MM.1S (cell line): Measurements from ENCODE around the gene ALDH1A2.

Source experiments
- DNase-seq: peaks from one replicate; pipeline ENCODE4 v3.0.0-alpha.2; 2015
- H2AFZ ChIP-seq: fragments of 300-600 bp; sonication (generic); 2 replicates; pipeline ENCODE4 v1.6.0; 2016; ENCODE audit warnings: antibody characterized with exemption, low read length
- H3F3A ChIP-seq: fragments of 300-600 bp; sonication (generic); 2 replicates; pipeline ENCODE4 v1.6.1; 2016; ENCODE audit warnings: mild to moderate bottlenecking, antibody characterized with exemption, low read length, moderate library complexity, mixed read lengths; ENCODE audit not compliant: insufficient read depth
- H3K27ac ChIP-seq: fragments of 300-600 bp; sonication (generic); 2 replicates; pipeline ENCODE4 v1.5.1; 2016; ENCODE audit warnings: mild to moderate bottlenecking, low read length
- H3K27me3 ChIP-seq: fragments of 300-600 bp; sonication (generic); replicated peaks from 2 replicates; pipeline ENCODE4 v1.6.0; 2016; ENCODE audit warnings: low read length; ENCODE audit not compliant: insufficient read depth
- H3K36me3 ChIP-seq: fragments of 300-600 bp; sonication (generic); replicated peaks from 2 replicates; pipeline ENCODE4 v1.6.1; 2016; ENCODE audit warnings: mild to moderate bottlenecking, low read length, mixed read lengths; ENCODE audit not compliant: insufficient read depth
- H3K4me1 ChIP-seq: fragments of 300-600 bp; sonication (generic); 2 replicates; pipeline ENCODE4 v1.6.1; 2016; ENCODE audit warnings: low read length, mixed read lengths
- H3K4me2 ChIP-seq: fragments of 300-600 bp; sonication (generic); 2 replicates; pipeline ENCODE4 v1.6.0; 2016; ENCODE audit warnings: low read depth, low read length
- H3K4me3 ChIP-seq: fragments of 300-600 bp; sonication (generic); 2 replicates; pipeline ENCODE4 v1.5.1; 2016; ENCODE audit warnings: low read length, mixed read lengths
- H3K79me2 ChIP-seq: fragments of 300-600 bp; sonication (generic); 2 replicates; pipeline ENCODE4 v1.6.1; 2016; ENCODE audit warnings: mixed run types, low read length, mixed read lengths
- H3K9ac ChIP-seq: fragments of 300-600 bp; sonication (generic); 2 replicates; pipeline ENCODE4 v1.6.1; 2016; ENCODE audit warnings: low read length, mixed read lengths
- H3K9me2 ChIP-seq: fragments of 300-600 bp; sonication (generic); replicated peaks from 2 replicates; pipeline ENCODE4 v1.6.1; 2016; ENCODE audit warnings: mild to moderate bottlenecking, low read length, mixed read lengths; ENCODE audit not compliant: insufficient read depth
- H3K9me3 ChIP-seq: fragments of 300-600 bp; sonication (generic); replicated peaks from 2 replicates; pipeline ENCODE4 v1.6.1; 2016; ENCODE audit warnings: mild to moderate bottlenecking, low read length, mixed read lengths; ENCODE audit not compliant: insufficient read depth
- H4K20me1 ChIP-seq: fragments of 300-600 bp; sonication (generic); 2 replicates; pipeline ENCODE4 v1.6.1; 2016; ENCODE audit warnings: mild to moderate bottlenecking, low read length, moderate library complexity, mixed read lengths; ENCODE audit not compliant: insufficient read depth
- EZH2 ChIP-seq: fragments of 300-600 bp; sonication (generic); optimal IDR thresholded peaks from 2 replicates; pipeline ENCODE3; 2017; ENCODE audit warnings: low read depth, mild to moderate bottlenecking, antibody characterized with exemption, low read length, mixed read lengths
- EZH2phosphoT487 ChIP-seq: fragments of 300-600 bp; sonication (generic); IDR thresholded peaks from 2 replicates; pipeline ENCODE4 v1.6.1; 2018; ENCODE audit warnings: antibody characterized with exemption, low read length
- TF ChIP-seq, protein P1 (sequence below): fragments of 300-600 bp; sonication (generic); IDR thresholded peaks from 2 replicates; pipeline ENCODE4 v1.5.1; 2016; ENCODE audit warnings: antibody characterized with exemption, low read length, mixed read lengths

Gene ALDH1A2

DNA sequence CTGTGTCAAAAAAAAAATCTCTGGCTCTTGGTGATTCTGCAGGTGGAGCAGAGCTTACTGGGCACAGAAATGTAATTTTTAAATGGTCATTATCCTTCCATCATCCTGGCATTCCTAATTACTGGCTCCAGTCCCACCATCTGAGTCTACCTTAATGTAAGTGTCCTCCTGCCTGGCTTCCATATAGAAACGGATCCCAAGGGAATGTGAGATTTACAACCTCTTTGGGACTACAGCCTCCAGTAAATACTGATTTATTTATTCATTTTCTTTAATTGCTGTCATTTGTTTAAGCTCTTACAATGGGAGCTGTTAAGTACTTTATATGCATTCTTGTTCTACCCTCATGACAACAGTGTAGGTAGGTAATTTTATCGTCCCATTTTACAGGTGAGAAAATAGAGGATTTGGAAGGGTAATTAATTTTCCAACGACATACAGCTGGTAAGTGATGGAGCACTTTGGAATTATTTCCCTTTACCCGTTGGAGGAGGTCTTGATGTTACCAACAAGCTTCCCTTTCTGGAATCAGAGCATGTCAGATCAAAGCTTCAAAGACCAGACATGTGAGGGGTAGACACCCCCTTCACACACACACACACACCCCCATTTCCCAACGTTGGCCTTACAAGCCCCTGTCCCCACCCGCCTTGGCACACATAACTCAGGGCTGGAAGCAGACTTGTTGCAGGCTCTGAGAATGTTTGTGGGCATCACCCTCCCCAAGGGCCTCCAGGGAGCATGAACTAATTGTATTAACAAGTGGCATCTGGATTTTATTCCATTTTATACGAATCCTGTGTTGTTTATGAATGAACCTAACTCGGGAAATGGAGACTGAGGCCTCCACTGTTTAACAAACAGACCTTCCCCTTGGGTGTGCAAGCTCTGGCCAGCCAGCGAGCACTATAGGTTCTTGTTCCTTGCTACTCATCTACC lies 116.9 kb downstream of the ALDH1A2 start:
- Histone ChIP-seq H3K27me3 (no peaks in the 10 kb centered on the region), H3F3A (no peaks in the 10 kb centered on the region)
- no peak for TF ChIP-seq EZH2
- TF ChIP-seq, protein P1, sequence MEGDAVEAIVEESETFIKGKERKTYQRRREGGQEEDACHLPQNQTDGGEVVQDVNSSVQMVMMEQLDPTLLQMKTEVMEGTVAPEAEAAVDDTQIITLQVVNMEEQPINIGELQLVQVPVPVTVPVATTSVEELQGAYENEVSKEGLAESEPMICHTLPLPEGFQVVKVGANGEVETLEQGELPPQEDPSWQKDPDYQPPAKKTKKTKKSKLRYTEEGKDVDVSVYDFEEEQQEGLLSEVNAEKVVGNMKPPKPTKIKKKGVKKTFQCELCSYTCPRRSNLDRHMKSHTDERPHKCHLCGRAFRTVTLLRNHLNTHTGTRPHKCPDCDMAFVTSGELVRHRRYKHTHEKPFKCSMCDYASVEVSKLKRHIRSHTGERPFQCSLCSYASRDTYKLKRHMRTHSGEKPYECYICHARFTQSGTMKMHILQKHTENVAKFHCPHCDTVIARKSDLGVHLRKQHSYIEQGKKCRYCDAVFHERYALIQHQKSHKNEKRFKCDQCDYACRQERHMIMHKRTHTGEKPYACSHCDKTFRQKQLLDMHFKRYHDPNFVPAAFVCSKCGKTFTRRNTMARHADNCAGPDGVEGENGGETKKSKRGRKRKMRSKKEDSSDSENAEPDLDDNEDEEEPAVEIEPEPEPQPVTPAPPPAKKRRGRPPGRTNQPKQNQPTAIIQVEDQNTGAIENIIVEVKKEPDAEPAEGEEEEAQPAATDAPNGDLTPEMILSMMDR, result no peak

DNA sequence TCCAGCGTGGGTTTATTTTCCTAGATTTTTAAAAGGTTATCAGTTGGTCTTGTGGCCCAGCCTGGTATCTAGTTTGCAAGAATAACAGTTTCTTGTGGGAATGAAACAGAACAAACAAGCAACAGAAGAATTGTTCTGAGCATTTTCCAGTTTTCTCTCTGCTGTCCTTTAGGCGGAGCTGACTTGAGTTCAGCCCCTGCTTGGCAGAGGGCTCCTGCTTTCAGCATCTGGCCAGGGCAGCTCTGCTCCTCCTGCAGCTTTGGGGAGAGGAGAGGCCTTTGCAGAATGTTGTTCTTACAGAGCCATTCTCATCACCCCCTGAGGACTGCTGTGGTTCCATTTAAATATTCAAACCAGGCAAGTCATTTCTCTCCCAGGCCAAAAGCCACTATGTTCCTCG lies 117.7 kb downstream of the ALDH1A2 start:
- no peak for TF ChIP-seq EZH2
- no peak for TF ChIP-seq EZH2phosphoT487
- TF ChIP-seq, protein P1, result no peak
- no peak for DNase-seq
- Histone ChIP-seq H2AFZ (no peak overlapping the region), H3K27me3 (no peaks in the 10 kb centered on the region), H3K36me3 (no peaks in the 10 kb centered on the region), H3K4me3 (no peak overlapping the region), H3K79me2 (no peaks in the 10 kb centered on the region), H3K9me2 (no peaks in the 10 kb centered on the region), H3K9ac (no peak overlapping the region), H3K4me1 (no peaks in the 10 kb centered on the region), H3K9me3 (no peaks in the 10 kb centered on the region), H3K27ac (no peak overlapping the region), H3K4me2 (no peak overlapping the region), H4K20me1 (no peaks in the 10 kb centered on the region), H3F3A (no peaks in the 10 kb centered on the region)

More for the DNA sequence above, 116.9 kb downstream of the ALDH1A2 start:
- Histone ChIP-seq H3K9me3 (no peaks in the 10 kb centered on the region), H3K4me3 (no peak overlapping the region), H2AFZ (no peak overlapping the region), H3K27ac (no peak overlapping the region), H3K9ac (no peak overlapping the region), H3K9me2 (no peaks in the 10 kb centered on the region), H3K79me2 (no peaks in the 10 kb centered on the region), H3K4me1 (no peaks in the 10 kb centered on the region), H4K20me1 (no peaks in the 10 kb centered on the region), H3K4me2 (no peak overlapping the region), H3K36me3 (no peaks in the 10 kb centered on the region)
- DNase-seq, result no peak

DNA sequence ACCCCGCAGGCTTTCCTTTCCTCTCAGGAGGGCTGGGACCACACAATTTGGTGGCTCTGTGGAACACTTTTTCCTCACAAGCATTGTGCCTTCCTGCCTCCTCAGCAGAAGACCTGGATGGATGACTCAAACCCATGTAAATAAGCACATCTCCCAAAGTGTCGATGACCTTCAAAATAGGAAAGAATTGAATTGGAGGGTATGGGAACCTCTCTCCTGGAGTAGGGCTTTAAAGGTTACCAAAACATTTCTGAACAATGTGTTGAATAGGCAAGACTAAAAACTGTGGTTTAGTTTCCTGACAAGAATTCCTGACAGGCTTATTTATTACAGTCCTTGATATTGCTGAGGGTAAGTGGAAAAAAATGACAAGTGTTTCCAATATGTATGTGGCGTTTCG lies 118.2 kb downstream of the ALDH1A2 start:
- no peaks in the 10 kb centered on the region for H3K4me1 ChIP-seq
- no peaks in the 10 kb centered on the region for H4K20me1 ChIP-seq
- no peak overlapping the region for H3K27ac ChIP-seq
- H3K4me2 ChIP-seq, result no peak overlapping the region
- no peaks in the 10 kb centered on the region for H3K9me2 ChIP-seq
- H3K79me2 ChIP-seq, result no peaks in the 10 kb centered on the region
- no peak for DNase-seq
- no peaks in the 10 kb centered on the region for H3K36me3 ChIP-seq
- H2AFZ ChIP-seq, result no peak overlapping the region
- H3K9ac ChIP-seq, result no peak overlapping the region
- no peaks in the 10 kb centered on the region for H3F3A ChIP-seq
- H3K9me3 ChIP-seq, result no peaks in the 10 kb centered on the region
- TF ChIP-seq EZH2phosphoT487, result no peak
- TF ChIP-seq, protein P1, result no peak
- no peak overlapping the region for H3K4me3 ChIP-seq
- H3K27me3 ChIP-seq, result no peaks in the 10 kb centered on the region
